SU-DHL-6 (cell line): ENCODE measurements around the gene TRAPPC6A.
A peak's percentile ranks its signal among the peaks of the same experiment; 100 is the strongest.

ENCODE experiments used
- H2AFZ ChIP-seq: fragments of 200-600 bp; sonication (generic); 2 replicates; pipeline ENCODE4 v1.6.1; 2014; ENCODE audit warnings: low read depth, mild to moderate bottlenecking, moderate library complexity, mixed read lengths, antibody characterized with exemption, low read length; ENCODE audit not compliant: severe bottlenecking
- H3F3A ChIP-seq: fragments of 200-600 bp; shearing (Covaris generic); 2 replicates; pipeline ENCODE4 v1.6.0; 2016; ENCODE audit warnings: antibody characterized with exemption, mild to moderate bottlenecking; ENCODE audit not compliant: insufficient read depth
- H3K27ac ChIP-seq: fragments of 200-600 bp; sonication (generic); 2 replicates; pipeline ENCODE4 v1.5.1; 2016; ENCODE audit warnings: low read depth, mild to moderate bottlenecking, low read length, moderate library complexity, mixed read lengths
- H3K27me3 ChIP-seq: fragments of 200-600 bp; sonication (generic), shearing (Covaris generic); 2 replicates; pipeline ENCODE4 v1.6.0; 2014; ENCODE audit warnings: mild to moderate bottlenecking, low read length
- H3K36me3 ChIP-seq: fragments of 200-600 bp; sonication (generic); 2 replicates; pipeline ENCODE4 v1.6.1; 2014; ENCODE audit warnings: mild to moderate bottlenecking, low read length, mixed read lengths
- H3K4me2 ChIP-seq: fragments of 300-600, 200-600 bp; shearing (Covaris generic), sonication (generic); 2 replicates; pipeline ENCODE4 v1.6.0; 2014; ENCODE audit warnings: low read length, low read depth, mild to moderate bottlenecking; ENCODE audit not compliant: poor library complexity, severe bottlenecking
- H3K4me3 ChIP-seq: fragments of 200-600 bp; sonication (generic); 2 replicates; pipeline ENCODE4 v1.5.1; 2014; ENCODE audit warnings: antibody characterized with exemption, low read length, mild to moderate bottlenecking, mixed read lengths; ENCODE audit not compliant: insufficient read depth, poor library complexity, severe bottlenecking
- H3K79me2 ChIP-seq: fragments of 200-600 bp; sonication (generic); 2 replicates; pipeline ENCODE4 v1.6.1; 2014; ENCODE audit warnings: mild to moderate bottlenecking, low read length, moderate library complexity; ENCODE audit not compliant: insufficient read depth
- H3K9ac ChIP-seq: fragments of 200-600 bp; sonication (generic); 2 replicates; pipeline ENCODE4 v1.7.0; 2014; ENCODE audit warnings: mild to moderate bottlenecking, low read length
- H3K9me2 ChIP-seq: fragments of 200-600 bp; sonication (generic); replicated peaks from 2 replicates; pipeline ENCODE4 v1.6.1; 2014; ENCODE audit warnings: low read length; ENCODE audit not compliant: insufficient read depth
- H3K9me3 ChIP-seq: fragments of 200-600 bp; sonication (generic); 2 replicates; pipeline ENCODE4 v1.6.1; 2014; ENCODE audit warnings: low read length, mixed read lengths; ENCODE audit not compliant: insufficient read depth
- H4K20me1 ChIP-seq: fragments of 200-600 bp; sonication (generic); 2 replicates; pipeline ENCODE4 v1.6.1; 2014; ENCODE audit warnings: low read depth, mild to moderate bottlenecking, antibody characterized with exemption, low read length, moderate library complexity, mixed read lengths
- CTCF ChIP-seq: fragments of 200-600 bp; sonication (generic); IDR thresholded peaks from one replicate; pipeline ENCODE4 v1.5.1; 2017; ENCODE audit warnings: antibody characterized with exemption, mild to moderate bottlenecking, low read length, moderate library complexity; ENCODE audit not compliant: insufficient read depth, poor library complexity, severe bottlenecking
- EZH2phosphoT487 ChIP-seq: fragments of 200-600 bp; sonication (generic), shearing (Covaris generic); conservative IDR thresholded peaks from 2 replicates; pipeline ENCODE4 v1.6.1; 2018; ENCODE audit warnings: mild to moderate bottlenecking, antibody characterized with exemption, low read length, moderate library complexity, mixed read lengths

Gene TRAPPC6A

GRCh38 chr19:45136507-45137178, 41.4 kb downstream of the TRAPPC6A start:
- Histone ChIP-seq H3K27me3 (no peaks in the 10 kb centered on the region), H3K9me3 (no peaks in the 10 kb centered on the region), H3K9ac (peak overlapping the region; percentile 20; the same call in 1 of the 2 replicates), H3K9me2 (no peaks in the 10 kb centered on the region), H3K36me3 (no peaks in the 10 kb centered on the region), H3K4me3 (no peak overlapping the region), H2AFZ (no peak overlapping the region), H3K79me2 (peaks cover 4% of the 10 kb centered on the region; the same call in 1 of the 2 replicates), H3K27ac (peak overlapping the region; percentile 57), H3F3A (no peaks in the 10 kb centered on the region), H3K4me2 (peak overlapping the region; percentile 42), H4K20me1 (no peaks in the 10 kb centered on the region)
- TF ChIP-seq EZH2phosphoT487, result no peak
- no peak for TF ChIP-seq CTCF

GRCh38 chr19:45135176-45135885, 42.7 kb downstream of the TRAPPC6A start:
- H3K9ac ChIP-seq, result no peak overlapping the region
- H3K79me2 ChIP-seq, result peaks cover 4% of the 10 kb centered on the region; the same call in 1 of the 2 replicates
- no peak overlapping the region for H3K27ac ChIP-seq
- no peaks in the 10 kb centered on the region for H3F3A ChIP-seq
- H2AFZ ChIP-seq, result no peak overlapping the region
- H3K9me3 ChIP-seq, result no peaks in the 10 kb centered on the region
- H4K20me1 ChIP-seq, result no peaks in the 10 kb centered on the region
- TF ChIP-seq CTCF (no peak), EZH2phosphoT487 (no peak)
- no peak overlapping the region for H3K4me2 ChIP-seq
- no peak overlapping the region for H3K4me3 ChIP-seq
- no peaks in the 10 kb centered on the region for H3K36me3 ChIP-seq
- no peaks in the 10 kb centered on the region for H3K9me2 ChIP-seq
- H3K27me3 ChIP-seq, result no peaks in the 10 kb centered on the region

- peaks cover 4% of the 10 kb centered on the region; the same call in 1 of the 2 replicates for H3K79me2 ChIP-seq
- H3K9ac ChIP-seq, result no peak overlapping the region
- TF ChIP-seq CTCF (no peak), EZH2phosphoT487 (no peak)
- H3F3A ChIP-seq, result no peaks in the 10 kb centered on the region
- H3K4me2 ChIP-seq, result no peak overlapping the region
- H3K9me2 ChIP-seq, result no peaks in the 10 kb centered on the region
- H3K9me3 ChIP-seq, result no peaks in the 10 kb centered on the region
- no peaks in the 10 kb centered on the region for H3K27me3 ChIP-seq
- H2AFZ ChIP-seq, result no peak overlapping the region
- no peaks in the 10 kb centered on the region for H3K36me3 ChIP-seq
- no peaks in the 10 kb centered on the region for H4K20me1 ChIP-seq
- H3K27ac ChIP-seq, result no peak overlapping the region
- no peak overlapping the region for H3K4me3 ChIP-seq
Measured at GRCh38 chr19:45133661-45134060, 44.4 kb downstream of the TRAPPC6A start.
